ENCODE results near the gene IL9R. TPM values are rescaled to one million over a fixed set of nuclear protein-coding genes. Genes with fewer than 3 reads are reported as not detected.

Gene IL9R
- total RNA-seq, 1 experiment from 2014 or later = 0.56 TPM

DNA sequence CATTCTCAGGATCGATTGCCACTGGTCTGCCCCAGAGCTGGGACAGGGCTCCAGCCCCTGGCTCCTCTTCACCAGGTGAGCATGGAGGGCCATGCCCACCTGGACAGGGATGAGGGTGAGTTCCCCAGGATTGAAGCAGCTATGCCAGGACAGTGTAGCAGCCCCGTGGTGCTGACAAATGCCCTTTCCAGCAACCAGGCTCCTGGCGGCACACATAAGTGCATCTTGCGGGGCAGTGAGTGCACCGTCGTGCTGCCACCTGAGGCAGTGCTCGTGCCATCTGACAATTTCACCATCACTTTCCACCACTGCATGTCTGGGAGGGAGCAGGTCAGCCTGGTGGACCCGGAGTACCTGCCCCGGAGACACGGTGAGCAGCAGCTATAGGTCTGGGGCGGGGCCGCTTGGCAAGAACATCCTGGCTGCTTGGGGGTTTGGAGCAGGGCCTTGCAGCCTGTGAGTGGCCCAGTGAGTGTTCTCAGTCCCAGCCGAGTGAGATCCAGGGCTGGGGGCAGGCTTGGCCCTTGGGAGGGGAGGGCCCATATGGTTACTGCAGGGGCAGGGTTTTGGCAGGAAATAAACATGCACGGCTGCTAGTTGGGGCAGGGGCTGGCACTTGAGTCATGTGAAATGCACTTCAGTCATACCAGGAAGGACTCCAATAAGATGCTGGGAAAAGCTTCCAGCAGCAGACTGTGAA lies 6.1 kb downstream of the IL9R start:
- Histone ChIP-seq H3K27ac (ENCODE audit: low read depth, low read length, poor library complexity, severe bottlenecking) (no peak overlapping the region), H3K27me3 (replicated peaks; ENCODE audit: insufficient read depth, low read depth, low read length, poor library complexity) (no peaks in the 10 kb centered on the region), H3K4me3 (ENCODE audit: low read depth, low read length, poor library complexity, severe bottlenecking) (no peak overlapping the region), H3K36me3 (ENCODE audit: insufficient read depth, low read length, poor library complexity, severe bottlenecking) (no peaks in the 10 kb centered on the region), H3K9me3 (ENCODE audit: low read depth, low read length, poor library complexity, severe bottlenecking) (no peaks in the 10 kb centered on the region), H3K4me1 (ENCODE audit: insufficient read depth, low read length, poor library complexity, severe bottlenecking) (no peaks in the 10 kb centered on the region)
- POLR2A ChIA-PET (ENCODE audit: low non-redundant PET) = no interaction called here
- CTCF ChIA-PET = no interaction called here
- no peak for TF ChIP-seq EZH2 (IDR thresholded peaks at IDR 0.05; ENCODE audit: borderline replicate concordance, low read depth, low read length, poor library complexity, severe bottlenecking)
- TF ChIP-seq, protein P1, sequence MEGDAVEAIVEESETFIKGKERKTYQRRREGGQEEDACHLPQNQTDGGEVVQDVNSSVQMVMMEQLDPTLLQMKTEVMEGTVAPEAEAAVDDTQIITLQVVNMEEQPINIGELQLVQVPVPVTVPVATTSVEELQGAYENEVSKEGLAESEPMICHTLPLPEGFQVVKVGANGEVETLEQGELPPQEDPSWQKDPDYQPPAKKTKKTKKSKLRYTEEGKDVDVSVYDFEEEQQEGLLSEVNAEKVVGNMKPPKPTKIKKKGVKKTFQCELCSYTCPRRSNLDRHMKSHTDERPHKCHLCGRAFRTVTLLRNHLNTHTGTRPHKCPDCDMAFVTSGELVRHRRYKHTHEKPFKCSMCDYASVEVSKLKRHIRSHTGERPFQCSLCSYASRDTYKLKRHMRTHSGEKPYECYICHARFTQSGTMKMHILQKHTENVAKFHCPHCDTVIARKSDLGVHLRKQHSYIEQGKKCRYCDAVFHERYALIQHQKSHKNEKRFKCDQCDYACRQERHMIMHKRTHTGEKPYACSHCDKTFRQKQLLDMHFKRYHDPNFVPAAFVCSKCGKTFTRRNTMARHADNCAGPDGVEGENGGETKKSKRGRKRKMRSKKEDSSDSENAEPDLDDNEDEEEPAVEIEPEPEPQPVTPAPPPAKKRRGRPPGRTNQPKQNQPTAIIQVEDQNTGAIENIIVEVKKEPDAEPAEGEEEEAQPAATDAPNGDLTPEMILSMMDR (conservative IDR thresholded peaks at IDR 0.05; ENCODE audit: low read depth, low read length) = no peak
- BruUV-seq (replicated peaks) = no TSS peak
- no peak for DNase-seq (ENCODE audit: low spot score)
- intact Hi-C loops (cut with micrococcal nuclease; ENCODE audit: unreplicated experiment) = no loop called here

DNA sequence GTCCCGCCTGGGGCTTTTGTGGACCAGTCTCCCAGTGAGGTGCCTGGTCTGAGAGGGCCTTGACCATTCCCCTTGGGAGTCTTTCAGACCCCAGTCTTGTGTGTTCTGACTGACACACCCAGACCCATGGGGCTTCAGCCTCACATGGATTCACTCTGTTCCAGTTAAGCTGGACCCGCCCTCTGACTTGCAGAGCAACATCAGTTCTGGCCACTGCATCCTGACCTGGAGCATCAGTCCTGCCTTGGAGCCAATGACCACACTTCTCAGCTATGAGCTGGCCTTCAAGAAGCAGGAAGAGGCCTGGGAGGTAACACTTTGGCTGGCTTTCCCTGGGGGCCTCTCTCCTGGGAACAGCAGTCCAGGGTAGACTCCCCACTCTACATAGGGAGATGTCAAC lies 6.8 kb downstream of the IL9R start:
- intact Hi-C loops (cut with micrococcal nuclease; ENCODE audit: unreplicated experiment) = no loop called here
- Histone ChIP-seq H3K4me3 (ENCODE audit: low read depth, low read length, poor library complexity, severe bottlenecking) (no peak overlapping the region), H3K27ac (ENCODE audit: low read depth, low read length, poor library complexity, severe bottlenecking) (no peak overlapping the region), H3K36me3 (ENCODE audit: insufficient read depth, low read length, poor library complexity, severe bottlenecking) (no peaks in the 10 kb centered on the region), H3K27me3 (replicated peaks; ENCODE audit: insufficient read depth, low read depth, low read length, poor library complexity) (no peaks in the 10 kb centered on the region), H3K9me3 (ENCODE audit: low read depth, low read length, poor library complexity, severe bottlenecking) (no peaks in the 10 kb centered on the region), H3K4me1 (ENCODE audit: insufficient read depth, low read length, poor library complexity, severe bottlenecking) (no peaks in the 10 kb centered on the region)
- no peak for DNase-seq (ENCODE audit: low spot score)
- CTCF ChIA-PET = no interaction called here
- TF ChIP-seq, protein P1 (conservative IDR thresholded peaks at IDR 0.05; ENCODE audit: low read depth, low read length) = no peak
- TF ChIP-seq EZH2 (IDR thresholded peaks at IDR 0.05; ENCODE audit: borderline replicate concordance, low read depth, low read length, poor library complexity, severe bottlenecking) = no peak
- POLR2A ChIA-PET (ENCODE audit: low non-redundant PET) = no interaction called here
- no TSS peak for BruUV-seq (replicated peaks)

- POLR2A ChIA-PET (ENCODE audit: low non-redundant PET) = no interaction called here
Observed at GRCh38 chrX:156004740-156005139, 7.2 kb downstream of the IL9R start.

More at GRCh38 chrX:156004740-156005139, 7.2 kb downstream of the IL9R start:
- no TSS peak for BruUV-seq (replicated peaks)
- Histone ChIP-seq H3K4me1 (ENCODE audit: insufficient read depth, low read length, poor library complexity, severe bottlenecking) (no peaks in the 10 kb centered on the region), H3K4me3 (ENCODE audit: low read depth, low read length, poor library complexity, severe bottlenecking) (no peak overlapping the region), H3K36me3 (ENCODE audit: insufficient read depth, low read length, poor library complexity, severe bottlenecking) (no peaks in the 10 kb centered on the region), H3K9me3 (ENCODE audit: low read depth, low read length, poor library complexity, severe bottlenecking) (no peaks in the 10 kb centered on the region), H3K27me3 (replicated peaks; ENCODE audit: insufficient read depth, low read depth, low read length, poor library complexity) (no peaks in the 10 kb centered on the region), H3K27ac (ENCODE audit: low read depth, low read length, poor library complexity, severe bottlenecking) (no peak overlapping the region)
- TF ChIP-seq EZH2 (IDR thresholded peaks at IDR 0.05; ENCODE audit: borderline replicate concordance, low read depth, low read length, poor library complexity, severe bottlenecking) = no peak
- TF ChIP-seq, protein P1 (conservative IDR thresholded peaks at IDR 0.05; ENCODE audit: low read depth, low read length) = no peak
- intact Hi-C loops (cut with micrococcal nuclease; ENCODE audit: unreplicated experiment) = no loop called here
- CTCF ChIA-PET = no interaction called here
- DNase-seq (ENCODE audit: low spot score) = no peak
